ENCODE measurements around the gene DCLK1.
"Not testable (repeated sequence)": the region's sequence is repeated elsewhere in the genome, so short reads cannot be mapped to it uniquely, and the experiment has no call there.

DCLK1 gene

DNA sequence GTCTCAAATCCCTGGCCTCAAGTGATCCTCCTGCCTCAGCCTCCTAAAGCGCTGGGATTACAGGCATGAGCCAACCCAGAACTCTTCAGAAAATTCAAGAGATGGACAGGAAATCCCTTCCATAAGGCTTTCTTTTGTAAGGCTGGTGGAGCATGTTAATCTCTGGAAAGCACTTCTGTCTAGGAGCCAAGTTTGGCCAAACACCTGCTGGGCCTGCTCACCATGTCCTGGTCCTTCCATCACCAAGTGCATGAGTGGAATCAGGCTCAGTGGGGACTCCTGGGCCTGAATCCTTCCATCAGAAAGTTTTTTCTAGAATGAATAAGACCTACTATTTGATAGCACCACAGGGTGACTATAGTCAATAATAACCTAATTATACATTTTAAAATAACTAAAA lies 148.0 kb downstream of the DCLK1 start:
- no peak for DNase-seq

DNA sequence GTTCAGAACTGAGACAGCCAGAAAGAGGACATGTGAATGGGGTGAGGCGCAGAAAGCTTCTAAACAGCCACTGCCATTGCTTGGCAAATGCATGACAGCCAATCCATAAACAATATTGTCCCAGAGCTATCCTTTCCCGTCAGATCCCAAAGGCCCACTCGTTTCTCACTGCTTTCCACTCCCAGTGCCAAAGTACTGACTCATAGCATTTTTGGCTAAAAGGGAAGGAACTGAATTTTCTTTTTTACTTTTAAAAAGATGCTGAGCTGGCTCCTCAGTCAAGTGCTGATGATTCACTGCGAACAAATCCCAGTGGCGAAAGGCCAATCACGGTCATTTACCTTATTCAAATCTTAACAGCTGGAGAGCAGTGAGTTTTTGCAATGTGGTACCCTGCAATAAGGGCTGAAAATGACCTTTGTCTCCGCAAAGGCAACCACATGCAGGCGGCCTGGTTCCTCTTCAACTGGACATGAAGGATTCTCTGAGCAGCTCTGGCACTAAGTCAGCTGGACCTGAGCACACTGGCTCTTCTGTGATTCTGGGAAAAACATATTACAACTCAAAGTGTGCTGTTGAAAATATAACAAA lies 151.7 kb downstream of the DCLK1 start:
- no peak for DNase-seq

DNA sequence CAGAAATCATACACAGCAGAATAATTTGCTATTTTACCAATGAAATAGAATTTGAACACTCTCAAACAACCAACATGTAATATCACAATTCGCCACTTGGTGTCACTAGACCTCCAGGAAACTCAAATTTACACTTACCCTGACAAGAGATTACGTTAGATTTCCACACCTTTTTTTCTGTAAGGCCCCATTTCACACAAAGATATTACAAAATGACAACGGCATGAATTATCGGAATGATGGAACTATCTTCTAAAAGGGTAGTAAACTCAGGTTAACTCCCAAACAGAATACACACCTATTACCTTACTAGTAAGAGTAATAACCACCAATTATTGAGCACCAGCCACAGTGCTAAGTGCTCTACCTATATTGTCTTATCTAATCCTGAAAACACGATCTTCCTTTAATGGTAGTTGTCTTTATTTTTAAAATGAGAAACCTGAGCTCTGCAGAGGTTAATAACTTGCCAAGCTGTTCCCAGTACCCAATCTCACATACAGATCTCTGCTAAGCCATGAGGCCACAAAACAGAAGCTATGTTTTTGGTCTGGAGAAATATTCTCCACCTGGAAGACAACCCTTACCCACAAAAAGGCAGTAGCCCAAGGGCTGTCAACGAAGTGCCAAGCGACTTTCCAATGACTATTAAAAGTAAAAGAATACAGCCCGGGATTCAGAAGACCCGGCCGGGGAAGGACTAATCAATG lies 152.4 kb downstream of the DCLK1 start:
- peak; percentile 44 for DNase-seq

DNA sequence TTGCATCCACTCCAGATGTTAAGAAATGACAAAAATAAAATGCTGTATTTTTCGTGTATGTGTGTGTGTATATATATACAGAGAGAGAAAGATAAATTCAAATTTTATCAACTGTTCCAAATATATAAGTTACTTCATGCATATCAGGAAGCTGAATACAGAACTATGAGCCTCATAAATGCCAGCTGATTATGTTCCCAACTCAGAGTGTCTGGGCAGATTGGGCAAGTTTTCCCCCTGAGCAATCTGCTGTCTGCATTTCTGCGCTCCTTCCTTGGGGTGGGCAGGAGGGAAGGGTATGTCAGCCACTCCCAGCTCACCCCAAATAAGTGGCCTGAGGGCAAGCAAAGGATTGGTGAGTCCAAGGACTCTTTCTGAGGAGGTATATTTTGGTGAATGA lies 154.1 kb downstream of the DCLK1 start:
- DNase-seq, result no peak

- DNase-seq, result no peak
Observed at GRCh38 chr13:35976126-35976525, 155.1 kb downstream of the DCLK1 start.

GRCh38 chr13:35966951-35967350 lies 164.2 kb downstream of the DCLK1 start:
- not testable (repeated sequence) for DNase-seq

DNA sequence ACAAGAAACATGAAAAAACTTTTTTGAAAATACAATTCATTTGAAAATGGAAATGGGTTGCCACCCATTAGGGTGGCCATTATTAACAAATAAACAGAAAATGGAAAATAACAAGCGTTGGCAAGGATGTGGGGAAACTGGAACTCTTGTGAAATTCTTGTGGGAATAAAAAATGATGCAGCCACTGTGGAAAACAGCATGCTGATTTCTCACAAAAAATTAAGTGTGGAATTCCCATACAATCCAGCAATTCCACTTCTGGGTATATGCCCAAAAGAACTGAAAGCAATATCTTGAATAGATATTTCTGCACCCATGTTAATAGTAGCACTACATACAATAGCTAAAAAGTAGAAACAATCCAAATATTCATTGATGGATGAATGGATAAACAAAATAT lies 165.2 kb downstream of the DCLK1 start:
- no peak for DNase-seq

- no peak for DNase-seq
Observed at GRCh38 chr13:35965226-35965927, 165.8 kb downstream of the DCLK1 start.

DNA sequence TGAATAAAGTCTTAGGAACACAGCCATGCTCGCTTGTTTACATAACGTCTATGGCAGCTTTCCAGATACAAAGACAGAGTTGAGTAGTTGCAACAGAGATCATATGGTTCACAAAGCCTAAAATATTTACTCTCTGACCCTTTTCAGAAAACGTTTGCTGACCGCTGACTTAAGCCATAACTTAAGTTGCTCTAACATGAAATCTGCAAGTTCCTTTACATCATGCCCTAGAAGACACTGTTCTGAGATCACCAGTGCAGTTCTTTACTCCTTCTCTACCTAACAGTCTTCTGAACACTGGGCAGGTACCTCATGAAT lies 166.4 kb downstream of the DCLK1 start:
- DNase-seq, result peak; percentile 3

DNA sequence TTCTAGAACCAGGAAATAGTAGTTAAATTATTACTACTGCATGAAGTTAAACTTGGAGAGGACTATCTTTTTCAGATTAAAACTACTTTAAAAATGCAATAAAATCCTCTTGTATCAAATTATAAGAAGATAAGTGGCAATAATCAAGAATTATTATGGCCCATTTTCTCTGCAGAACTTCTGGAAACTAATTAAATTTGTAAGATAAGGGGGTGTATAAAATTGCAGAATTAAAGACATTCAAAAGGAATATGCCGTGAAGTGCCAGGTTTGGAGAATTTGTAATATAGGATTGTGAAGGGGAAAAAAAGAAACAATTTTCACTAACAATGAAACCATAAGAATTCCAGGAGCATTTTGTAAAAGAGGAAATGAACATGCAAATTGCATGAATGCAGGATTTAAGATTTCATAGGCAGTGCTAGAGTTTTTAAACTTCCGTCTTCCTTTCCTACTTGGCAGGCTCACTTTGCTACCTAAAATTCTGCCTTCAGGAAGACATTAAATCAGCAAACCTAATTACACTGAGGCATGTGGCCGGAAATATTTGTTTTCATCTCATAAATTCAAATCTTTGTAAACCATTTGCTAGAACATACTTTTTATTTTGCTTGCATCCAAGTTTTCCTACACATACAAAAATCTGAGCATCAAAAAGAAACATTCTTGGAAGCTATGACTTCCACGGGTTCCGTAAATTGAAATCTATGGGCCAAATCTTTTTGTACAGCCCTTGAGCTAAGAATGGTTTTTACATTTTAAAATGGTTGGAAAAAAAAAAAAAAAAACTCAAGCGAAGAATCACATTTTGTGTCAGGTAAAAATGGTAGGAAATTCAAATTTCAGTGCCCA lies 166.9 kb downstream of the DCLK1 start:
- no peak for DNase-seq

- DNase-seq, result no peak
Observed at GRCh38 chr13:35961461-35962220, 169.5 kb downstream of the DCLK1 start.

DNA sequence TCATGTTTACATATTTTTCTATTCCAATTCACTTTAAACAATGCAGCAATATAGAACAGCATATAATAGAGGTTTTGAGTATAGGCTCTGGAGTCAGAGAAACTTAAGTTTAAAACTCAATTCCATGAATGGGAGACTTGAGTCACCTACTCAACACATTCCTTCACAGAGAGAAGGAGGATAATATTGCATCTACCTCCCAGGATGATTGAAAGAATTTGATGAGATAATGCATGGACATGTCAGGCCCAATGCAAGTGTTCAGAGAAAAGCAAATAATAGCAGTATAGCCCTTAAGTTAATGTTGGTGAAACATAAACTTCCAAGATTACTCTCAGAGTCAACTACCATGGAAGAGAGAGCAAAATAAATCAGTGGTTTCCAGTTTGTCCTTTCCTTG lies 170.2 kb downstream of the DCLK1 start:
- DNase-seq, result no peak

GRCh38 chr13:35957996-35958395 lies 173.2 kb downstream of the DCLK1 start:
- no peak for DNase-seq

- DNase-seq, result no peak
Observed at GRCh38 chr13:35957241-35957731, 173.9 kb downstream of the DCLK1 start.

DNA sequence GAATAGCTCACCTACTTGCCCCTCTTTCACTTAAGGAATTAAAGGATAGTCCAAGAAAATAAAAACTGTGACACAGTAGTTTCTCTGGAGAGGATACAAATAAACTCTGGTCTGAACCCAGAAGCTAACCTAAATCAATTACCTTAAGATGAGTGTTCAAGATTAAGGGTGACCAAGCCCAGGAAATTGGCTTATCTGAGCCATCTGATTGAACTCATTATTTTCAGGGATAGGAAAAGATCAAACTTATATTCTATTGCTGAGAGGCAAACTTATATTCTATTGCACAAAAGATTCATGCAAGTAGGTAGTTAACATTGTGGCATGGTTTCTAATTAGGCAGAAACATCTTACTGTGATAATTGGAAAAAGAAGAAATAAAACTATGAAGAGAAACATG lies 175.1 kb downstream of the DCLK1 start:
- no peak for DNase-seq

- peak; percentile 76 for DNase-seq
Observed at GRCh38 chr13:35954207-35954560, 177.0 kb downstream of the DCLK1 start.

GRCh38 chr13:35953537-35954206 lies 177.5 kb downstream of the DCLK1 start:
- DNase-seq, result peak; percentile 94

DNA sequence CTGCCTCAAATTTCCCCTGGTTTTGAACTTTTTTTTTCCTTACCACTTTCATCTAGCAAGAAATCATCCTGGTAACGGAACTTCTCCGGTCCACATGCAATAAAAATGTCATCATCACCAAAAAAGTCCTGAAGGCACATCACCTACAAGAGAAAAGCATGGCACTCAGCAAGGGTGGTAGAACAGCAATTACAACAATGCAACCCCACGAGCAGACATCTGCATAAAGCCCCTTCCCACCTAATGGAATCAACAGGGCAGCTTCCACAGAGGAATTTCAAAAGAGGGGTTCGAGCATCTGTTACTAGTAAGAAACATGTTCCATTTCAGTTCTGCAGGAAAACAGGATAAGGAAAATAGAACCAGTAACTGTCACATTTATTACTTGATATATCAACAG lies 183.9 kb downstream of the DCLK1 start:
- DNase-seq, result no peak

DNA sequence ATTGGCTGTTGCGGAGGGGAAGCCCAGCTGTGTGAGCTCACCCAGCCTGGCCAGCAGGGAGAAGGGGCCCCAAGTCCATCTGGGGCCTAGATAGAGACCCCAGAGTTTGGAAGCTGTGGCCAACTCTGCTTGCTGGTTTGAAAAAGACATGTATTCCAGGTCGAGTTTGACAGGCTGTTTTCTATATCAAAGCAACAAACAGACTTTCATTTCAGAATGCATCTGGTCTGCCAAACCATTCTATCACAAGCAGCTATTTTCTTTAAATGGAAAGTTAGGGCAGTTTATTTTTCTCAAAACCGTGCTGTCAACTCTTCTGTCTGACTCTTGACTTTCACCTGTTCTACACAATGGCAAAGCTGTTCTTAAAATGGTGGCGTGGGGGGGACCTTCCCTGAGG lies 185.8 kb downstream of the DCLK1 start:
- no peak for DNase-seq

DNA sequence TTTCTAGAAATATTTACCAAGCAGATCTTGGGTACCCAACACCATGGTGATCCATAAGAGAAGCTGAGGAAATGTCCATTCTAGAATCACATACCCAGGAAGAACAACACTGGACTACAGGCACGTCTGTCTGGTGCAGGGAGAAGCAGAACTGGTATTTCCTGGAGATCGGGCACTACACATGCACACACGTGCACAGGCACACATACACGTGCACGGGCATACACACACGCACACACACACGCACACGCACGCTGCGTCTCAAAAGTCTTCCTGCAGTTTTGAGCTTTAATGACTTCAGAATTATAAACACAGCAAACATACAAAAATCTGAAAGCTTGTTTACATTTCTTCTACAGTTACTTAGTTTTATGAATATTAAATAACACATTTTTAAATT lies 189.8 kb downstream of the DCLK1 start:
- no peak for DNase-seq

- DNase-seq, result no peak
Observed at GRCh38 chr13:35940734-35941133, 190.4 kb downstream of the DCLK1 start.
